NCI-H69 (cell line): ENCODE measurements around the gene MCM5.
"Not testable (repeated sequence)": the region's sequence is repeated elsewhere in the genome, so short reads cannot be mapped to it uniquely, and the experiment has no call there.

ENCODE experiments used
- DNase-seq: peaks from one replicate; lab custom pipeline; 2025; lab: John Stamatoyannopoulos, UW

The MCM5 gene

DNA sequence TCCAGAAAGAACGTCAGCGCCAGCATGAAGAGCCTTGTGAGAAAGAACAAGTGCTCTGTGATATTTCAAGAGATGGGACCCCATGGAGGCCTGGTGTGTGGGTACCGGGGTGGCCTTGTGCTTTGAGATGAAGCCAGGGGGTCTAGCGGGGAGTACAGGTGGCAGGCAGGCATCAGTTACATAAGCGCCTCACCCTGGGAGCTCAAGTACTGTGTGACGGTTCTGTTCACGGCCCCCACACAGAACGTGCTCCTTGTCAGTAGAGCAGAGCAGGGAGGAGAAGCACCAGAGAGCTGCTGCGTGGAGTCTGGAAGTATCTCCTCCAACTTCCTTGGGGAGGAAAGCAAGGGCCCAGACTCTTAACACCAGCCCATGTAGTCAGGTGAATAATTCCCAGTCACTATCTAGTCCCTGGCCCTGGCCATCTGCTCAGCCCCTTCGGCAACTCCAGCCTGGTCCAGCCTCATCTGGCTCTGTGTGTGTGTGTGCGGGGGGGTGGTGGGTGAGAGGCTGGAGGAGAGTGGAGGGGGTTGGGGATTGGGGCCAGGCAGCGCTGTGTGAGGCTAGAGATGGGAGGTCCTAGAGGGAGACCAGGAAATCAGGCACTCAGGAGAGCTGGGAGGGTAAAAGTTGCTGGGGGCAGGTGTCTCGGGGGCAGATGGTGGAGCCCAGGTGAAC is 32.4 kb downstream of the MCM5 start:
- no peak for DNase-seq

DNA sequence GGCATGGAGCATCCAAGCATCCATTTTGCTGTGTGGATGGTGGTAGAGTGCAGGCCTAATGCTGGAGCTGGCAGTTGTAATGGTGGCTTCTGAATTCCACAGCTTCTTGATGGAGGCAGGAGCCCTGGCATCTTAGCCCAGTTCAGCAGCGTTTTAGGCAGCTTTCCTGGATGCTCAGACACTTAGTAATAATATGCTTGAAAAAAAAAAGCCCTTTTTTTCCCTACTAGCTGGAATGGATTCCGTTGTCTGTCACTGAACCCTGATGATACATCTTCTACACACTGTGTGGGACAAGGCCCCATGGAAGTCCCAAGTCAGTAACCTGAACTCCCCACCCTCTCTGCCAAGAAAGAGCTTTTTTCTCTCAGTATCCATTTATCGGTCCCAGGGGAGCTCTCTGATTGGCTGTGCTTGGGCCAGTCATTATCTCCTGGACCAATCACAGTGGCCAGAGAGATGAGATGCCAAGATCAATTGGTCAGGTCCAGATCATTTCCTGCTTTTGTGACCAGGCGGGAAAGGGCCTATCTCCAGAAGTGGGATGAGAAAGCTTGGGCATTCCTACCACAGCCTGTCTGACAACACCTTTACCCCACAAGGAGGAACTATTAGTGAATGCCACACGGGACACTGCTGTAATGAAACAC is 34.2 kb downstream of the MCM5 start:
- no peak for DNase-seq

DNA sequence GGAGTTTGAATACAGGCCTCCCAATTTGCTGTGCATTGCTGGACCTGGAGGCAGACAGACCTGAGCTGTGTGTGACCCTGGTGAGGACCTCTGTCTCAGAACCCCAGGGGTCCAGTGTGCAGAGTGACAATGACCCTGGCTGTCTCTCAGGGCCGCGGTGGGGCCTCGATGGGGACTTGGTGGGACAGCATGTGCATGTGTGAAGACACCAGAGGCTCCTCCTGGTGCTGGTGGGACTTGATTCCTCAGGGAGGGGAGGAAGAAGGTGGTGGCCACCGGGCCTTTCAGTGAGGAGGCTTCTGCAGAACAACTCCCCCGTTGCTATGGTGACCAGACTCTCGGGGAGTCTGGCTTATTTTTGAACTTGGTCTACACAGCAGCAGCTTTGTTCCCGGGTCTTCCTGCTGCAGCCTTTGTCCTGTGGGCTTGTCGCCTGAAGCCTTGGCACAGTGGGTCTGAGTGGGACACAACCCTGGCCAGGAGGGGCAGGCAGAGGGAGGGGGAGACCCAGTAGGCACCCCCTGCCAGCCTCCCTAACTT is 35.3 kb downstream of the MCM5 start:
- peak; percentile 25 for DNase-seq

DNA sequence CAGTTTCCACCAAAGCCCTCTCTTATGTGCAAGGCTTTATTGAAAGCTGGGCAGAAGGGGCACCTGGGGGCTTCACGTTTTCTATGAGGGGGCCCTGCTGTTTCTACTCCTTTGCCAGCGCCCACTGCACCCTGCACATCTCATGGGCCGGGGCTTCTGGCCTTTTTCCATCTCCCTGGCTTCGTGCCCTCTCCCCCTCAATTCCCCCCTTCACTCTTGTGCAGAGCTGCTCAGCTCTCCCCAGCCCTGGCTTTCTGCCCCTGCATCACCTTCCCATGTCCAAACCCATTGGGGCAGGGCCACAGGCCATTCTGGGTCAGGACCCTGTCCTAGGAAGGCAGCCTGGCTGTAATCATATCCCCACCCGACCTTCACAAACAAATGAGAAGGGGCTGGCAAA is 36.5 kb downstream of the MCM5 start:
- no peak for DNase-seq

DNA sequence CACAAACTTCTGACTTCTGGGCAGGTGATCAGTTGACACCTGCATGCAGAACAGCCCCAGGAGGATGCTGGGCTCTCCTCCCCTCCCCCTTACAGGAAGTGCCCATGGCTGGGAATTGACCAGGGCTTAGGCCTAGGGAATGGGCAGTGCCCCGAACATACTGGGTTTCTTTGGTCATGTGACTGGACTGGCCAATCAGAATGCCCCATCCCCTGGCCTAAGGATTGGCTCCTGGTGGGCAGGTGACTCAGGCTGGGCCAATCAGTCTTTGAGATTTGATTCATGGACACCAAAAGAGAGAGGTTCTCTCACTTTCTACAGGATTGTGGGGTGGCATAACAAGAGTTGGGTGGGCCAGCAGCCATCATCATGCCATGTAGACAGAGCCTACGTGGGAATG is 37.1 kb downstream of the MCM5 start:
- peak; percentile 35 for DNase-seq

DNA sequence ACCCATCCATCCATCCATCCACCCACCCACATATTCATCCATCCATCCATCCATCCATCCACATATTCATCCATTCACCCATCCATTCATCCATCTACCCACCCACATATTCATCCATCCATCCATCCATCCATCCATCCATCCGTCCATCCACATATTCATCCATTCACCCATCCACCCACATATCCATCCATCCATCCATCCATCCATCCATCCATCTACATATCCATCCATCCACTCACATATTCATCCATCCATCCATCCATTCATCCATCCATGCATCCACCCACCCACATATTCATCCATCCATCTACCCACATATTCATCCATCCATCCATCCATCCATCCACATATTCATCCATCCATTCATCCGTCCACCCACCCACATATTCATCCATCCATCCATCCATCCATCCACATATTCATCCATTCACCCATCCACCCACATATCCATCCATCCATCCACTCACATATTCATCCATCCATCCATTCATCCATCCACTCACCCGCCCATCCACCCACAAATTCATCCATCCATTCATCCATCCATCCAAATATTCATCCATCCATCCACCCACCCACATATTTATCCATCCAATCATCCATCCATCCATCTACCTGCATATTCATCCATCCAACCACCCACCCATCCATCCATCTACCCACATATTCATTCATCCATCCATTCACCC is 38.9 kb downstream of the MCM5 start:
- not testable (repeated sequence) for DNase-seq

DNA sequence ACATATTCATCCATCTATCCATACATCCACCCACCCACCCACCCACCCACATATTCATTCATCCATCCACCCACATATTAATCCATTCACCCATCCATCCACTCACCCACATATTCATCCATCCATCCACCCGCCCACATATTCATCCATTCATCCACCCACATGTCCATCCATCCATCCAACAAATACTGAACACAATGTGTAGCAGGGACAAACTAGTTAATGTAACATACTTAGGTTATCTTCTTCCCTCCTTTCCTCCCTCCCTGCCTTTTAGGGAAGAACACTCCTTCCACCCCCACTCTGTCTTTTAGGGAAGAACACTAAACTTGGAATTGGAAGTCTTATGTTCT is 39.4 kb downstream of the MCM5 start:
- no peak for DNase-seq

DNA sequence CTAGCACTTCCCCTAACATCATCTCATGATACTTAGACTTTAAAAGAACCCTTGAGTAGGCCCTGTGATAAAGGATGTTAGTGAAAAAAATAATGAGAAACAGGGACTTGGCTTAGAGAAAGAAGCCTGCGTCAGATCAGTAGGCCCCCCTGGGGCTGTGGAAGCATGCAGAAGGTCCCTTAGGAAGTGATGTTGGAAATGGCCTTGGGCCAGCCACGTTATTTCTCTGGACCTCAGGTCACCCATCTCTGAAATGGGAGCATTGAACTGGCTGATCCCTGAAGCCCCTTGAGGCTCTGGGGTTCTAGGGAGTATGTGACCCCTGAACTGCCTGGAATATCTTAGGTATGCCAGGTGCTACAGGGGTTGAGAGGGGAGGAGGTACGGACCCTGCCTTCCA is 40.2 kb downstream of the MCM5 start:
- no peak for DNase-seq

DNA sequence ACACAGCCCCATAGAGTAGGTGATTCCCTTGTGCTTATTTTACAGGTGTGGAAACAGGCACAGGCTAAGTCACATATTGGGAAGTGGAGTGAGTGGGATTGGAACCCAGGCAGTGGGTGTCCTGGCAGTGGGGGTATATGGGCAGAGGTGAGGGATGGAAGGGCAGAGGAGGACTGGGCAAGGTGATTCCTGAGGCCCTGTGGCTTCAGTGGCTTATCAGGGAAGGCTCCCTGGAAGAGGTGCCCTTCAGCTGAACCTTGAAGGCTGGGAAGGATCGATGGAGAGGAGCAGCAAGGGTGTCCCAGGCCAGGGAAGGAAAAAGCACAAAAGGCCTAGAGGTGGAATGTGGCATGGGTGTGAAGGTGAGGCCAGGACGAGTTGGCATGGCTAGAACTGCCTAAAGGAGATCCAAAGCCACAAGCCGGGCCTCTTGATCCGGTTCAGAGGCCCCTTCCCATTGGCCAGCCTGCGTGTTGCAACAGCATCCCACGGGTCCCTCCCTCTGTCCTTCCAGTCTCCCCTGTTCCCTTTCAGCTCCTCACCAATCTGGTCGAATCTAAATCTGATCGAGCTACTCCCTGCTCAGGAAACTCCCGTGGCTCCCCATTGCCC is 41.7 kb downstream of the MCM5 start:
- no peak for DNase-seq

DNA sequence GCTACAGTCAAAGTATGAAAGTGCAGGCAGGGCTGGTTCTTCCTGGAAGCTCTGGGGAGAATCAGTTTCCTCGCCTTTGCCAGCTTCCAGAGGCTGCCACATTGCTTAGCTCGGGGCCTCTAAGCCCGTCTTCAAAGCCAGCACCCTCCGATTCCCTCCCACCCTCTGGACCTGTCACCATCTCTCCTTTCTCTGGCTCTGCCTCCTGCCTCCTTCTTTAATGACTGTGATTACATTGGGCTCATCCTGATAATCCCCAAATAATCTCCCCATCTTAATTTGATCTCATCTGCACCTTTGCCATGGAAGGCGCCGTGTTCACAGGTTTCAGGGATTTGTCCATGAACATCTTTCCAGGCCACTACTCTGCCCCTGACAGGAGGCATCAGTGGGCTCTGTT is 42.5 kb downstream of the MCM5 start:
- DNase-seq = no peak

DNA sequence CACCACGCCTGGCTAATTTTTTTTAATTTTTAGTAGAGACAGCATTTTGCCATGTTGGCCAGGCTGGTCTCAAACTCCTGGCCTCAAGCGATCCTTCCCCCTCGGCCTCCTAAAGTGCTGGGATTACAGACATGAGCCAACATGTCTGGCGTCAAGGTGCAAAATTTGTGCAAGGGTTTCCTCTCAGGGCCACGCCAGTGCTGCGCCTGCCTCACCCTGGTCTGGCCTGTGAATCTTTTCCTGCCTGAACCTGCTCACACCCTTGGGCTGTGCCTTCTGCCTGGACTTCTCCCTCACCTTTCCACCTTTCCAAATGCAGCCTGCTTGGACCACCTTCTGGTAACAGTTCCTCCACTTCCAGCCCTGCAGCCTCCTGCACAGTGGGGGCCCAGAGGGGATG is 43.4 kb downstream of the MCM5 start:
- DNase-seq = no peak

DNA sequence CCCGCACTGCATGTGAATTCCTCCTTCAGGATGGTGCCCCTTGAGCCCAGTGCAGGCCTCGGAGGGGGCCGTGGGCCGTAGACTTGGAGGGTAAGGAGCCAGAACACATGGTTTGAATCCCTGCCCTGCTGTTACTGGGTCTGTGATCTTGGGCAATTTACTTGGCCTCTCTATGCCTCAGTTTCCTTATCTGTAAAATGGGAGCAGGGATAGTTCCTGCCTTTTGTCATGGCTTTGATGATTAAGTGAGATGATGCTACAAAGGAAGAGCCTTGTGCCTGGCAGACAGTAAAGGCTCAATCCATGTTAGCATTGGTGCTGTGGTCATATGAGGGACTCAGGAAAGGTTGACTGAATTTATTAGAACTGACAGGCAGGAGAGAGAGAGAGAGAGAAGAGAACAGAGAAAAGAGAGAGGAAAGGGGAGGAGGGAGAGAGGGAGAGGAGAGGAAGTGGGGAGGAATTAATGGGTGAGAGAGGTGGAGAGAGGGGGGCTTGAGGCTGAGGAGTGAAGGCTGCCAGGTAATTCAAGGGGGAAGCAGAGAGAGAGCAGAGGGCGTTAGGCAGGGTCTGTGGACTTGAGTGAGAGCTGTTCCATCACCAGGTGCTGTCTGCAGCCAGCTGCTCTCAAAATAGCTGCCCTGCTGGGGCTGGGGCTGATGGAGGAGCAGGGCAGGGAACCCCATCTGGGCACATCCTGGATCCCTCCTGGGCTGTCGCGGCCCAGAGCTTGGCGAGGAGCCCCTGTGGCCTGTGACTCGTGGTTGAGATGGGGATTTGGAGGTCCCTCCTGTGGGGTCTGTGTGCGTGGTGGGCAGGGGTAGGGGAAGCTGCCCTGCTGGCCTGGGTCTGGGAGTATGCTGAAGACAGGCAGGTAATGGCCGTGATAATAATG is 44.1 kb downstream of the MCM5 start:
- DNase-seq = peak; percentile 87

DNA sequence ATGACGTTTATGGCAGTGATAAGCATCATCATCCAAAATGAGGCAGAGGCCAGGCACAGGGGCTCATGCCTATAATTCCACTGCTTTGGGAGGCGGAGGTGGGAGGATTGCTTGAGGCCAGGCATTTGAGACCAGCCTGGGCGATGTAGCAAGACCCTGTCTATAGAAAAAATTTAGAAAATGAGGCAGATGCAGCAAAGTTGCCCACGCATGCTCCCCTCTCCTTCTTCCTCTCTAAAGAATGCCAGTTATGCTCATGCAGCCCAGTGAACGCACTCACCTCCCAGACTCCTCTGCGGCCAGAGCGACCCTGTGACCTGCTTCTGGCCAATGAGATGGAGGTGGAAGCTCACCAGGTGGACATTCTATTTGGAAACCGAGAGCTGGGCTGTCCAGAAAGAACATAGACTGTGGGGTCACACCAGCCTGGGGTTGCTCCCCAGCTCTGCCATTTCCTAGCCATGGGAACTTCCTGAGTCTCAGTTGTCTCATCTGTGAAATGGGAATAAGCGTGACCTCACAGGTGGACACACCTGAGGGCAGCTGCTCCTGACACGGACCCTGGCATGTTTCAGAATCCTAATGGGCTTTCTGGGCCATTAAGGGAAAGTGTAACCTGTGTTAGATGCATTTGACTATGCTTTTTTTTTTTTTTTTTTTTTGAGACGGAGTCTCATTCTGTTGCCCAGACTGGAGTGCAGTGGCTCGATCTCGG is 44.9 kb downstream of the MCM5 start:
- no peak for DNase-seq

DNA sequence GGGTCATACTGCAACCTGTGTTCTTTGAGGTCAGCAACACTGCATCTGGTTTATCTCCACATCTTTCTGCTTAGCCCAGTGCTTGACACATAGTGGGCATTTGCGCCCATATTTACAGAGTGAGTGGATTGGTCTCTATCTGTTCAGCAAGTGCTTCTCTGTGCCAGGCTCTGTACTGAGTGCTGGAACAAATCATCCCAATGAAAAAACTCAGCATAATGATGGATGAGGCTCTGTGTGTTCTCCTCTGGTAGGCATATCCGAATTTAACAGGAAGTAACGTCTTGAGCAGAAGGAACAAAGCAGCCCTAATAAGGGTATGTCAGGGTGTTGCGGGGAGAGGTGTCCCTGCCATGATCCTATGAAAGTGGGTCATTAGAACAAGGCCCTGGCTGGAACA is 46.0 kb downstream of the MCM5 start:
- no peak for DNase-seq

DNA sequence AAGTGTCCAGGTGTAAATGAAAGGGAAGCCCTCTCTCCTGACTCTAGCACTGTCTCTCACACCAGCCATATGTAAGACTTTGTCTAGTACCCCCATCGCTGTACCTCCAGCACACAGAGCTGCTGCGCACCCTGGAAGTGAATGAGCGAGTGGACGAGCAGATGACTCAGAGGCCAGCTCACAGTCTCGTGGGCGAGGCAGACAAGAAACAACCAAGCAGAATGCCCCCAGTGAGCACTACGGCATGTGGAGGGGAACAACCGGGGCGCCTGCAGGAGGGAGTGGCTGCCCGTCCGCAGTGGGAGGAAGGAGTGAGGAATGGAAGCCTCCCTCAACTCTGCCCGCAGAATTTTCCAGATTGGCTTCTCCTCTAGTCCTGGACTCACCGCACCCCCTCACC is 46.4 kb downstream of the MCM5 start:
- no peak for DNase-seq

DNA sequence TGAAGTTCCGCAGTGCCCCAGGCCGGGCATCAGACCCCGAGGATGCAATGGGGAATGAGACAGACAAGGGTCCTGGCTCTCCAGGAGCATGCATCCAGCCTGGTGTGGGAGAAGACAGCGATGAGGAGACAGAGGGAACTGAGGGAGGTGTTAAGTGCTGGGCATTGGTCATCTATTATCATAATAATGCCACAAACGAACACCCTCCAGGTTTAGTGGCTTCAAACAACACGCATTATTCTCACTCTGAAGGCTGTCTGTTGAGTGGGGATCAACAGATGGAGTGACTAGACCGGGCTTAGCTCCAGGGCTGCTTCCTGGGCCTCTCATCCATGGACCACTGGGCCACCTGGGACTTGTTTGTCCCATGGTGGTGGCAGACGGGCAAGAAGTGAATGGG is 48.6 kb downstream of the MCM5 start:
- no peak for DNase-seq

DNA sequence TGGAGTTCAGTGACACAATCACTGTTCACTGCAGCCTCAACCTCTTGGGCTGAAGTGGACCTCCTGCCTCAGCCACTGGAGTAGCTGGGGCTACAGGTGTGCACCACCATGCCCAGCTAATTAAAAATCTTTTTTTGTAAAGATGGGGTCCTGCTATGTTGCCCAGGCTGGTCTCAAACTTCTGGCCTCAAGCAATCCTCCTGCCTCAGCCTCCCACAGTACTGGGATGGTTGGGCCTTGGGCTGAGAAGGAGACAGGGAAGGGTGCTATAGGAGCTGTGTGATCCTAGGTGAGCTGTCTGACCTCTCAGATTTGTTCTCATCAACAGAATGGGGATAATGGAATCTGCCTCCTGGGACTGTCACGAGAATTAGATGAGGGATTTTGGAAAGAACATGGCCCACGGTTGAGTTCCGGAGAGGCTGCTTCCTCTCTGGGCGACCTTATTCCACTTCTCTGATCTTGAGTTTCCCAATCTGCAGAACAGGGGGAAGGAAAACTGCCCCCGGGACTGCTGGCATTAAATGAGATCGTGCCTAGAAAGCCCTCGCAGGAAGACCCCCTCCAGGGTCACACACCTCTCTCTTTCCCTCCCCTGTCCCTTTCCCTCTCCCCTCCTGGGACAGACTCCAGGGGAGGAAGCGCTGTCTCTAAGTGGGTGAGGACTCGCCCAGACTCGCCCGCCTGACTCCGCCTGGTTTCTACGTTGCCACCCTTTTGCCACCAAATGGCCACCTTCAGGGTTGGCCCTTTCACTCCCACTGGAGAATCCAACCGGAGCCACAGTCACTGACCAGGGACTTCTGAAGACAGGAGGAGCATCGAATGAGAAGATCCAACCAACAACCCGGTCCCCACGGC is 50.1 kb downstream of the MCM5 start:
- peak; percentile 53 for DNase-seq

DNA sequence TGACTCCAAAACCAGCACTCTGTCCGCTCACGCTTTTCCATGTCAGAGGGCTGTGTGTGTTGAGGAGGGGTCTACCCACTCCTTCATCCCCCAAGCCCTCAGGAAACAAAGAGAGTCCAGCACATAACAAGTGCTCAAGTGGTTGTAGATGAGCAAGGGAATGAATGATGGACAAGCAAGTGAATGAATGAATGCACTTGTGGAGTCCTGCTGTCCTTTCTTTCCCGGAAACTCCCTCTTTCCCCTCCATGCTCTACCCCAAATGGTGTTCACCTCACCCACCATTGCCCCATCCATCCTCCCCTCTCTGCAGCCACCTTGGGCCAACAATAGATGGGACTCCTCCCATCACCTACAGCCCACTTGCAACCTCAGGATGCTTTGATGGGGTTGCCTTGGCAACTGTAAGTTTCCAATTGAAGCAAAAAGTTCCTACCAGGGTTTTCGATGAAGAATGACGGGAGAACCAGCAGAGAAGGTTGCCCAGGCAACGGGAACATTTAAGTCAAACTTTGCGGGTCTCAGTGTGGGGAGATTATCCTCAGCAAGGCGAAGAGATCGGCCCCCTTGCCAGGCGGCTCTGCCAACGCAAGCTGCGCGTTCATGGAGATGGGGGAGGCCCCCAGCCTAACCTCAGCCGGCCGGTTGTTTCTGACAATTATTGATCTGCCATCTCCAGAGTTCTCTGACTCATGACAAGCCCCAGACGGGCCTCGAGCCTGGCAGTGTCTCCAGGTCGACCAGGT is 51.1 kb downstream of the MCM5 start:
- no peak for DNase-seq

DNA sequence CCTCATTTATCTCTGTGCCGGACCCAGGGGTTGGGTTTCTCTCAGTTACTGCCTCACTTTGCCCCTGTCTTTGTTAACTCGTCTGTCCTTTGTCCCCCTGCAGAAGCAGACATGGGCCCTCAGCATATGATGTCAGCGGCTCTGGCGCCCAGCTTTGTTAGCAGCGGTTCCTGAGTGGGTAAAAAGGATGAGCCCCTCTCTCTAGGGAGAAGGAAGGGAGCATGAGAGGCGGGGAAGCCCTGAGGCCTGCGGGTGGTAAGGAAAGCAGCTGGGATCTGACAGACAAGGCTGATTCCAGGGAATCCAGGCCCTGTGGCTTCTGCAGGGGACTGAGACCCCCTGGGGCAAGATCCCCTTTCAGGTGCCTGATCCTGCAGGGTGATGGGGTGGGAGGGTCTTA is 51.7 kb downstream of the MCM5 start:
- peak; percentile 68 for DNase-seq
